H1 (cell line): ENCODE measurements around the gene RNF144A. TPM values are rescaled to one million over a fixed set of nuclear protein-coding genes. Genes with fewer than 3 reads are reported as not detected.

Experiments
- CTCF ChIA-PET: fragments of 300-600 bp; sonication (Branson Sonifier 250); formaldehyde crosslinking; loops from one replicate; lab custom pipeline; 2021; ENCODE audit not compliant: partially characterized antibody; lab: Charles Lee
- POLR2A ChIA-PET: fragments of 300-600 bp; sonication (Branson Sonifier 250); formaldehyde crosslinking; loops from one replicate; lab custom pipeline; 2021; ENCODE audit warnings: inconsistent platforms; ENCODE audit not compliant: partially characterized antibody; lab: Charles Lee
- DNase-seq, 2 experiments: peaks; one replicate each; pipeline versions ENCODE4 v3.0.0 to v3.0.0-alpha.2; 2010 to 2022; ENCODE audit warnings: low spot score in 2 of 2, low read depth in 1 of 2, mixed read lengths in 1 of 2
- FAIRE-seq: peaks from 2 replicates; lab custom pipeline; 2011; peaks lifted over from hg19 to GRCh38; lab: Jason Lieb, UNC
- H2AFZ ChIP-seq: 2 replicates; pipeline ENCODE4 v1.8.1; 2012; ENCODE audit warnings: low read length, inconsistent platforms
- H2AK5ac ChIP-seq: 2 replicates; pipeline ENCODE4 v1.6.1; 2013; ENCODE audit warnings: low read depth, low read length
- H2BK120ac ChIP-seq: replicated peaks from 2 replicates; pipeline ENCODE3; 2013; ENCODE audit warnings: low read depth, low read length, inconsistent platforms
- H2BK12ac ChIP-seq: 2 replicates; pipeline ENCODE4 v1.6.1; 2013; ENCODE audit warnings: low read depth, low read length
- H2BK15ac ChIP-seq: 2 replicates; pipeline ENCODE4 v1.6.1; 2013; ENCODE audit warnings: low read length
- H2BK20ac ChIP-seq: 2 replicates; pipeline ENCODE4 v1.6.1; 2013; ENCODE audit warnings: low read length
- H2BK5ac ChIP-seq: 2 replicates; pipeline ENCODE4 v1.6.1; 2013; ENCODE audit warnings: low read depth, low read length
- H3K14ac ChIP-seq: 2 replicates; pipeline ENCODE4 v1.6.1; 2013; ENCODE audit warnings: inconsistent platforms; ENCODE audit not compliant: insufficient read length
- H3K18ac ChIP-seq: 2 replicates; pipeline ENCODE4 v1.6.1; 2013; ENCODE audit warnings: low read length; ENCODE audit errors: extremely low read depth
- H3K23ac ChIP-seq: 2 replicates; pipeline ENCODE4 v1.6.1; 2013; ENCODE audit warnings: inconsistent platforms; ENCODE audit not compliant: insufficient read length
- H3K23me2 ChIP-seq: 2 replicates; pipeline ENCODE4 v1.6.1; 2013; ENCODE audit warnings: low read depth, low read length
- H3K27ac ChIP-seq: 2 replicates; pipeline ENCODE4 v1.6.1; 2011; ENCODE audit warnings: low read depth, low read length, inconsistent platforms
- H3K27me3 ChIP-seq, 4 experiments: replicated peaks in 1 of 4; 1 replicate in 1 of 4; 2 replicates in 3 of 4; pipeline versions ENCODE4 v1.6.1 to v1.8.1; 2011 to 2013; ENCODE audit warnings: low read length in 3 of 4, mild to moderate bottlenecking in 3 of 4, inconsistent platforms in 2 of 4, mixed read lengths in 2 of 4, moderate library complexity in 1 of 4; ENCODE audit not compliant: control insufficient read depth in 3 of 4, insufficient read depth in 3 of 4; ENCODE audit errors: extremely low read depth in 1 of 4
- H3K36me3 ChIP-seq, 4 experiments: 2 replicates each; pipeline versions ENCODE4 v1.6.1 to v1.8.1; 2011 to 2013; ENCODE audit warnings: mild to moderate bottlenecking in 4 of 4, low read length in 3 of 4, moderate library complexity in 2 of 4, control low read depth in 1 of 4, inconsistent platforms in 1 of 4; ENCODE audit not compliant: insufficient read depth in 4 of 4, control insufficient read depth in 2 of 4
- H3K4ac ChIP-seq: replicated peaks from 2 replicates; pipeline ENCODE3; 2013; ENCODE audit warnings: low read length, low read depth, mixed read lengths, inconsistent platforms; ENCODE audit not compliant: insufficient read length
- H3K4me1 ChIP-seq, 4 experiments: replicated peaks in 1 of 4; 1 replicate in 1 of 4; 2 replicates in 3 of 4; pipeline versions ENCODE4 v1.6.1 to v1.8.1; 2011 to 2013; ENCODE audit warnings: low read length in 3 of 4, inconsistent platforms in 2 of 4, mixed read lengths in 1 of 4; ENCODE audit not compliant: insufficient read depth in 4 of 4, control insufficient read depth in 3 of 4
- H3K4me2 ChIP-seq, 2 experiments: 2 replicates each; pipeline versions ENCODE4 v1.6.1 to v1.8.1; 2011 to 2013; ENCODE audit warnings: low read depth in 2 of 2, low read length in 2 of 2, control low read depth in 1 of 2, inconsistent platforms in 1 of 2, mild to moderate bottlenecking in 1 of 2; ENCODE audit not compliant: insufficient read depth in 1 of 2
- H3K4me3 ChIP-seq, 4 experiments: fragments of 200-600, 300-600 bp in 1 of 4; sonication (generic), shearing (Covaris generic), sonication (Bioruptor Twin) in 1 of 4; 2 replicates each; pipeline versions ENCODE4 v1.5.1 to v1.8.1; 2011 to 2016; ENCODE audit warnings: low read length in 4 of 4, low read depth in 3 of 4, control low read depth in 2 of 4, inconsistent platforms in 2 of 4, mild to moderate bottlenecking in 2 of 4, mixed read lengths in 1 of 4, moderate library complexity in 1 of 4; ENCODE audit not compliant: insufficient read depth in 2 of 4; ENCODE audit errors: extremely low read depth in 1 of 4
- H3K56ac ChIP-seq: replicated peaks from 2 replicates; pipeline ENCODE3; 2013; ENCODE audit warnings: low read depth, mild to moderate bottlenecking, mixed read lengths, low read length, inconsistent platforms; ENCODE audit not compliant: insufficient read length
- H3K79me1 ChIP-seq: 2 replicates; pipeline ENCODE4 v1.6.1; 2013; ENCODE audit warnings: low read depth, low read length, control low read depth
- H3K79me2 ChIP-seq, 2 experiments: 2 replicates each; pipeline versions ENCODE4 v1.6.1 to v1.8.1; 2012 to 2013; ENCODE audit warnings: low read length in 2 of 2, mild to moderate bottlenecking in 2 of 2, inconsistent platforms in 1 of 2; ENCODE audit not compliant: insufficient read depth in 2 of 2, control insufficient read depth in 1 of 2
- H3K9ac ChIP-seq, 4 experiments: replicated peaks in 1 of 4; 1 replicate in 1 of 4; 2 replicates in 3 of 4; pipeline versions ENCODE4 v1.6.1 to v1.8.1; 2011 to 2013; ENCODE audit warnings: low read depth in 3 of 4, low read length in 3 of 4, control low read depth in 2 of 4, mild to moderate bottlenecking in 2 of 4, moderate library complexity in 2 of 4, inconsistent platforms in 1 of 4; ENCODE audit errors: extremely low read depth in 1 of 4
- H3K9me3 ChIP-seq, 2 experiments: 2 replicates each; pipeline versions ENCODE4 v1.6.1 to v1.8.1; 2012 to 2013; ENCODE audit warnings: mild to moderate bottlenecking in 2 of 2, moderate library complexity in 2 of 2, control low read depth in 1 of 2, inconsistent platforms in 1 of 2, low read depth in 1 of 2, low read length in 1 of 2, mixed read lengths in 1 of 2; ENCODE audit not compliant: insufficient read depth in 2 of 2
- H4K20me1 ChIP-seq, 2 experiments: replicated peaks in 1 of 2; 2 replicates each; pipeline versions ENCODE3 to v1.8.1; 2011 to 2013; ENCODE audit warnings: inconsistent platforms in 2 of 2, low read length in 2 of 2, mild to moderate bottlenecking in 1 of 2; ENCODE audit not compliant: insufficient read depth in 2 of 2, control insufficient read depth in 1 of 2
- H4K5ac ChIP-seq: 2 replicates; pipeline ENCODE4 v1.6.1; 2013; ENCODE audit warnings: low read length, low read depth, mixed read lengths, inconsistent platforms; ENCODE audit not compliant: insufficient read length
- H4K8ac ChIP-seq: 2 replicates; pipeline ENCODE4 v1.8.0; 2013; ENCODE audit warnings: mild to moderate bottlenecking, moderate library complexity, low read length, inconsistent platforms; ENCODE audit not compliant: insufficient read depth; ENCODE audit errors: extremely low read depth
- H4K91ac ChIP-seq: replicated peaks from 2 replicates; pipeline ENCODE3; 2013; ENCODE audit warnings: low read length, mixed read lengths, inconsistent platforms; ENCODE audit not compliant: insufficient read length
- POLR2AphosphoS5 ChIP-seq: IDR thresholded peaks from 2 replicates; pipeline ENCODE4 v1.6.1; 2011; ENCODE audit warnings: low read depth, low read length
- RAD21 ChIP-seq, 2 experiments: IDR thresholded peaks in 1 of 2; conservative IDR thresholded peaks in 1 of 2; 2 replicates each; pipeline ENCODE4 v1.6.1; 2011; ENCODE audit warnings: low read depth in 2 of 2, low read length in 2 of 2, improper control_type of control experiment in 1 of 2, inconsistent platforms in 1 of 2, mild to moderate bottlenecking in 1 of 2, moderate library complexity in 1 of 2
- RXRA ChIP-seq: IDR thresholded peaks from 2 replicates; pipeline ENCODE4 v1.6.1; 2011; ENCODE audit warnings: low read depth, mild to moderate bottlenecking, low read length, moderate library complexity; ENCODE audit not compliant: insufficient read depth
- WGBS, 2 experiments: shearing (Covaris generic) in 1 of 2; methylation state at CpG; one replicate each; pipeline versions ENCODE4 v1.1.6 to v1.1.7; 2013 to 2015; ENCODE audit warnings: low lambda C conversion rate in 2 of 2, mixed read lengths in 2 of 2, inconsistent platforms in 1 of 2, low coverage in 1 of 2, missing lambda C conversion rate in 1 of 2; ENCODE audit not compliant: insufficient replicate concordance in 2 of 2, insufficient coverage in 1 of 2, insufficient read length in 1 of 2; ENCODE audit errors: extremely low coverage in 1 of 2, missing lambda C conversion rate in 1 of 2; 5-methylcytosine and 5-hydroxymethylcytosine counted together
- polyA plus RNA-seq, 7 experiments: library from polyadenylated mRNA; depleted of rRNA in 3 of 7; stranded (reverse) in 5 of 7; unstranded in 2 of 7; fragments of >200 nt in 5 of 7; fragments of 200-250 nt in 2 of 7; gene quantifications; 1 replicate in 5 of 7; 2 replicates in 1 of 7; 4 replicates in 1 of 7; pipeline versions ENCODE4 v1.2.1 to v1.2.3, GENCODE V29; 2011 to 2013; ENCODE audit warnings: missing spikeins in 2 of 7, mixed read lengths in 2 of 7
- total RNA-seq: library from RNA; stranded (reverse); fragmentation: NEBNext Ultra II Directional; extraction: Animal tissue kit (Norgen Biotek cat#: 25700); gene quantifications from 2 replicates; pipeline ENCODE4 v1.2.1, GENCODE V29; 2021
- TF ChIP-seq, protein P1 (sequence below): IDR thresholded peaks from 2 replicates; pipeline ENCODE4 v1.6.1; 2011; ENCODE audit warnings: low read depth, mild to moderate bottlenecking, low read length; ENCODE audit not compliant: insufficient read depth

RNF144A gene
- total and polyA plus RNA-seq, 2 of the 8 experiments (the other 6 are each of a cell fraction or from before 2014, with no cell fraction given), result 14.0 to 15.0 TPM

DNA sequence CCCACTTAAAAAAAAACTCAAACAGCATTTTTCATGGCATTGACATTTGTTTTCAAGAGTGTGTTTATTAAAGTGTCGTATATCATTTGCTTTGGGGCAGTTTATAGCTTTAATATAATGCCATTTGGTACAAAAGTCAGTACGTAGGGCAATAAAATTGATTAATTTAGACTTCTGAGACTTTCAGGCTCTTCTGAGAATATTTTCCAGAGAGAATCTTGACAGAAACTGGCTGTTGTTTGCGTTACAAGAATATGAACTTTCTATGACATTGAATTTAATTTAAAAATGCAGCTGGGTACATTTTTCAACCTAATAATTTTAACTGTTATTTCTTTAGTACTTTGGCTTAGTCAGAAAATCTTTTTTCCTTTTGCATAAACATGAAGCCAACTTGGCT lies 98.9 kb downstream of the RNF144A start:
- no peaks in the 10 kb centered on the region for H3K23me2 ChIP-seq
- H3K56ac ChIP-seq, result no peak overlapping the region
- no peaks in the 10 kb centered on the region for H3K27me3 ChIP-seq
- FAIRE-seq (no peak), DNase-seq (no peak)
- H3K18ac ChIP-seq, result no peak overlapping the region
- no peak overlapping the region for H3K23ac ChIP-seq
- no peak overlapping the region for H2BK120ac ChIP-seq
- 0 out of 8 replicates have a peak, but pooled peaks cover 0 to 3% (median 0%) of the 10 kb centered on the region in 4 experiments for H3K36me3 ChIP-seq
- H3K4ac ChIP-seq, result no peak overlapping the region
- 93% methylated on average over 3 of the region's 3 CpGs; no CpG with 5 or more reads in 1 of the 2 experiments for WGBS, 2 experiments
- no peak overlapping the region for H3K4me2 ChIP-seq
- no peak overlapping the region for H2BK5ac ChIP-seq
- no peak overlapping the region for H2AFZ ChIP-seq
- no peak overlapping the region for H4K5ac ChIP-seq
- H2BK20ac ChIP-seq, result no peak overlapping the region
- no peak overlapping the region for H2BK15ac ChIP-seq
- no peak overlapping the region for H3K14ac ChIP-seq
- H4K20me1 ChIP-seq, result peaks cover 2% of the 10 kb centered on the region in 2 experiments
- peaks cover 0 to 9% (median 2%) of the 10 kb centered on the region in 4 experiments; a peak in 3 of 7 replicates for H3K4me1 ChIP-seq
- H3K9me3 ChIP-seq, result no peaks in the 10 kb centered on the region
- H2AK5ac ChIP-seq, result no peak overlapping the region
- no peak overlapping the region for H3K27ac ChIP-seq
- TF ChIP-seq RXRA (no peak), RAD21 (IDR thresholded peaks at IDR 0.05 in 1 of 2, conservative IDR thresholded peaks at IDR 0.05 in 1 of 2; ENCODE audit: low read depth in 2 of 2, low read length in 2 of 2) (no peak), POLR2AphosphoS5 (no peak)
- TF ChIP-seq, protein P1, sequence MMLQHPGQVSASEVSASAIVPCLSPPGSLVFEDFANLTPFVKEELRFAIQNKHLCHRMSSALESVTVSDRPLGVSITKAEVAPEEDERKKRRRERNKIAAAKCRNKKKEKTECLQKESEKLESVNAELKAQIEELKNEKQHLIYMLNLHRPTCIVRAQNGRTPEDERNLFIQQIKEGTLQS, result no peak
- no peaks in the 10 kb centered on the region for H3K79me2 ChIP-seq
- POLR2A ChIA-PET, result no interaction called here
- H4K91ac ChIP-seq, result no peak overlapping the region
- H2BK12ac ChIP-seq, result no peak overlapping the region
- H3K9ac ChIP-seq, result no peak overlapping the region
- no peaks in the 10 kb centered on the region for H3K79me1 ChIP-seq
- H3K4me3 ChIP-seq, result no peak overlapping the region
- CTCF ChIA-PET, result interaction anchor here (0.7 to 9.8 kb wide), 8 partner anchors 13 to 105 kb away, joined by 3 to 132 read pairs (median 20); partner anchors contain the start of gene RNF144A
- H4K8ac ChIP-seq, result no peak overlapping the region
